ENCODE data around the gene PPP1R8.
"Not testable (repeated sequence)": the region's sequence is repeated elsewhere in the genome, so short reads cannot be mapped to it uniquely, and the experiment has no call there.

Gene PPP1R8

DNA sequence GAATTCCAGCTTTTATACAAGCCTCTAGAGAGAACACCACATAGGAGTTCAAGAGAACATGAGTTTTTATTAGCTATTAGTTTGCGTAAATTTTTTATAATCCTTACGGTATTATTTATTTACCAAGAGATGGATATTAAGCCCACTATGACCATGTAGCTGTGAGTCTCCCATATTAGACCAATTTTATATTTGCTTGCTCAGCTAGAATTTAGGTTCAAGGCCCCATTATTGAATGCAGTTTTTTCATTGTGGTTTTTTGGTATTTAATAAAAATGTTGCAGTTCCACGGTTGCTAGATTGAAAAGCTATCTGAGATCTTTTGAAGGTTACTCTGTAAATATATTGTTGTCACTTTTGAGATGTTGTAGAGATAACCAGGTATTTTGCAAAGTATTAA is 2.9 kb downstream of the PPP1R8 start:
- Histone ChIP-seq H3K27ac (ENCODE audit: low read depth, low read length, severe bottlenecking) (no peak overlapping the region), H3K4me3 (ENCODE audit: extremely low read depth, insufficient read depth, low read length, poor library complexity, severe bottlenecking) (no peak overlapping the region), H3K4me1 (ENCODE audit: control insufficient read depth, insufficient read depth, low read length, poor library complexity, severe bottlenecking) (peaks cover 12% of the 10 kb centered on the region), H3K9me3 (ENCODE audit: control insufficient read depth, low read length) (peaks cover 3% of the 10 kb centered on the region), H3K36me3 (ENCODE audit: control insufficient read depth, insufficient read depth, low read length) (peaks cover 58% of the 10 kb centered on the region)
- WGBS, 2 experiments (ENCODE audit: insufficient coverage in 2 of 2) = 94 to 95% methylated on average over 1 of the region's 3 CpGs

- H3K27ac ChIP-seq (ENCODE audit: low read depth, low read length, severe bottlenecking) = no peak overlapping the region
- no peak overlapping the region for H3K4me3 ChIP-seq (ENCODE audit: extremely low read depth, insufficient read depth, low read length, poor library complexity, severe bottlenecking)
- H3K36me3 ChIP-seq (ENCODE audit: control insufficient read depth, insufficient read depth, low read length) = peaks cover 74% of the 10 kb centered on the region
- H3K4me1 ChIP-seq (ENCODE audit: control insufficient read depth, insufficient read depth, low read length, poor library complexity, severe bottlenecking) = peaks cover 12% of the 10 kb centered on the region
- peaks cover 3% of the 10 kb centered on the region for H3K9me3 ChIP-seq (ENCODE audit: control insufficient read depth, low read length)
Observed at GRCh38 chr1:27835046-27835445, 4.5 kb downstream of the PPP1R8 start.

- Histone ChIP-seq H3K4me3 (ENCODE audit: extremely low read depth, insufficient read depth, low read length, poor library complexity, severe bottlenecking) (no peak overlapping the region), H3K4me1 (ENCODE audit: control insufficient read depth, insufficient read depth, low read length, poor library complexity, severe bottlenecking) (peaks cover 12% of the 10 kb centered on the region), H3K9me3 (ENCODE audit: control insufficient read depth, low read length) (peaks cover 3% of the 10 kb centered on the region), H3K27ac (ENCODE audit: low read depth, low read length, severe bottlenecking) (no peak overlapping the region), H3K36me3 (ENCODE audit: control insufficient read depth, insufficient read depth, low read length) (peaks cover 78% of the 10 kb centered on the region)
- WGBS, 2 experiments (ENCODE audit: insufficient coverage in 2 of 2) = no CpG with 5 or more reads among the region's 1 CpG
Observed at GRCh38 chr1:27835501-27835900, 4.9 kb downstream of the PPP1R8 start.

DNA sequence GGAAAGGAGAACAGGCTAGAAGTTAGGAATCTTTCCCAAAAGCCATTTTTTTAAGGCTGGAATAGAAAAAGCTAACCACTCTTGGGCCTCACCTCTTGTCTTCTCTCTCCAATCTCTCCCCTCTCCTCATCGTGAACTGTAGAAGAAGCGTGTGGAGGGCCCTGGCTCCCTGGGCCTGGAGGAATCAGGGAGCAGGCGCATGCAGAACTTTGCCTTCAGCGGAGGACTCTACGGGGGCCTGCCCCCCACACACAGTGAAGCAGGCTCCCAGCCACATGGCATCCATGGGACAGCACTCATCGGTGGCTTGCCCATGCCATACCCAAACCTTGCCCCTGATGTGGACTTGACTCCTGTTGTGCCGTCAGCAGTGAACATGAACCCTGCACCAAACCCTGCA is 19.4 kb downstream of the PPP1R8 start:
- Histone ChIP-seq H3K36me3 (ENCODE audit: control insufficient read depth, insufficient read depth, low read length) (peaks cover 70% of the 10 kb centered on the region), H3K9me3 (ENCODE audit: control insufficient read depth, low read length) (peaks cover 6% of the 10 kb centered on the region), H3K4me3 (ENCODE audit: extremely low read depth, insufficient read depth, low read length, poor library complexity, severe bottlenecking) (no peak overlapping the region), H3K4me1 (ENCODE audit: control insufficient read depth, insufficient read depth, low read length, poor library complexity, severe bottlenecking) (no peaks in the 10 kb centered on the region), H3K27ac (ENCODE audit: low read depth, low read length, severe bottlenecking) (no peak overlapping the region)
- WGBS, 2 experiments (ENCODE audit: insufficient coverage in 2 of 2) = 99 to 100% methylated on average over 2 to 7 of the region's 7 CpGs

DNA sequence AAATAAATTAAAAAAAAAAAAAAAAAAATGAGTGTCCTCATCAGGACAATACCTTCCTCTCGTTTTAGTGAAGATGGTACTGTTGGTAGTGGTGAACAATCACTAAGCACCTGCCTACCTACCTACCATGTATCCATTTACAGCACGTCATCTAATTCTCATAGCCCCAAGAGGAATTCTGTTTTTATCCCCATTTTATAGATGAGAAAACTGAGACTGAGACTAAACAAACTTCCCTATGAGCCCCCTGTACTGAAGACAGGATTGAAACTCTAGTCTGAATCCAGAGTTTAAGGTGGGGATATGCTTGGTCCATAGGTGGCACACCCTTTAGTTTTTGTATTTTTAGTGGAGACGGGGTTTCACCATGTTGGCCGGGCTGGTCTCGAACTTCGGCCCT is 24.5 kb downstream of the PPP1R8 start:
- H3K27ac ChIP-seq (ENCODE audit: low read depth, low read length, severe bottlenecking) = no peak overlapping the region
- H3K36me3 ChIP-seq (ENCODE audit: control insufficient read depth, insufficient read depth, low read length) = peaks cover 19% of the 10 kb centered on the region
- WGBS, 2 experiments (ENCODE audit: insufficient coverage in 2 of 2) = 96 to 100% methylated on average over 4 of the region's 6 CpGs
- H3K9me3 ChIP-seq (ENCODE audit: control insufficient read depth, low read length) = peaks cover 6% of the 10 kb centered on the region
- H3K4me1 ChIP-seq (ENCODE audit: control insufficient read depth, insufficient read depth, low read length, poor library complexity, severe bottlenecking) = no peaks in the 10 kb centered on the region
- H3K4me3 ChIP-seq (ENCODE audit: extremely low read depth, insufficient read depth, low read length, poor library complexity, severe bottlenecking) = no peak overlapping the region

- H3K4me3 ChIP-seq (ENCODE audit: extremely low read depth, insufficient read depth, low read length, poor library complexity, severe bottlenecking) = no peak overlapping the region
- H3K4me1 ChIP-seq (ENCODE audit: control insufficient read depth, insufficient read depth, low read length, poor library complexity, severe bottlenecking) = no peaks in the 10 kb centered on the region
- peaks cover 2% of the 10 kb centered on the region for H3K36me3 ChIP-seq (ENCODE audit: control insufficient read depth, insufficient read depth, low read length)
- no peak overlapping the region for H3K27ac ChIP-seq (ENCODE audit: low read depth, low read length, severe bottlenecking)
- H3K9me3 ChIP-seq (ENCODE audit: control insufficient read depth, low read length) = peaks cover under 1% of the 10 kb centered on the region
- WGBS, 2 experiments (ENCODE audit: insufficient coverage in 2 of 2) = 77 to 81% methylated on average over 8 of the region's 12 CpGs
Observed at GRCh38 chr1:27856561-27857343, 26.2 kb downstream of the PPP1R8 start.

DNA sequence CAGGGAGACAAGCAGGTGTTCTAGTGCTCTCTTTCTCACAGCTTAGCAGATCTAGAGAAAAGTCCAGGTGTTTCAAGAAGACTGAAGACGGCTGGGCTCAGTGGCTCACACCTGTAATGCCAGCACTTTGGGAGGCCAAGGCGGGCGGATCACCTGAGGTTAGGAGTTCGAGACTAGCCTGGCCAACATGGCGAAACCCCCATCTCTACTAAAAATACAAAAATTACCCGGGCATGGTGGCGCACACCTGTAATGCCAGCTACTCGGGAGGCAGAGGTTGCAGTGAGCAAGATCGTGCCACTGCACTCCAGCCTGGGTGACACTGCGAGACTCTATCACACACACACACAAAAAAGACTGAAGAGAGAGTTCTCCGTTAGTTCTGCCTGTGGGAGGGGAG is 27.0 kb downstream of the PPP1R8 start:
- not testable (repeated sequence) for H3K4me1 ChIP-seq (ENCODE audit: control insufficient read depth, insufficient read depth, low read length, poor library complexity, severe bottlenecking); H3K4me3 ChIP-seq (ENCODE audit: extremely low read depth, insufficient read depth, low read length, poor library complexity, severe bottlenecking); H3K36me3 ChIP-seq (ENCODE audit: control insufficient read depth, insufficient read depth, low read length); H3K9me3 ChIP-seq (ENCODE audit: control insufficient read depth, low read length); H3K27ac ChIP-seq (ENCODE audit: low read depth, low read length, severe bottlenecking)
- WGBS, 2 experiments (ENCODE audit: insufficient coverage in 2 of 2) = 88 to 96% methylated on average over 4 to 5 of the region's 11 CpGs

DNA sequence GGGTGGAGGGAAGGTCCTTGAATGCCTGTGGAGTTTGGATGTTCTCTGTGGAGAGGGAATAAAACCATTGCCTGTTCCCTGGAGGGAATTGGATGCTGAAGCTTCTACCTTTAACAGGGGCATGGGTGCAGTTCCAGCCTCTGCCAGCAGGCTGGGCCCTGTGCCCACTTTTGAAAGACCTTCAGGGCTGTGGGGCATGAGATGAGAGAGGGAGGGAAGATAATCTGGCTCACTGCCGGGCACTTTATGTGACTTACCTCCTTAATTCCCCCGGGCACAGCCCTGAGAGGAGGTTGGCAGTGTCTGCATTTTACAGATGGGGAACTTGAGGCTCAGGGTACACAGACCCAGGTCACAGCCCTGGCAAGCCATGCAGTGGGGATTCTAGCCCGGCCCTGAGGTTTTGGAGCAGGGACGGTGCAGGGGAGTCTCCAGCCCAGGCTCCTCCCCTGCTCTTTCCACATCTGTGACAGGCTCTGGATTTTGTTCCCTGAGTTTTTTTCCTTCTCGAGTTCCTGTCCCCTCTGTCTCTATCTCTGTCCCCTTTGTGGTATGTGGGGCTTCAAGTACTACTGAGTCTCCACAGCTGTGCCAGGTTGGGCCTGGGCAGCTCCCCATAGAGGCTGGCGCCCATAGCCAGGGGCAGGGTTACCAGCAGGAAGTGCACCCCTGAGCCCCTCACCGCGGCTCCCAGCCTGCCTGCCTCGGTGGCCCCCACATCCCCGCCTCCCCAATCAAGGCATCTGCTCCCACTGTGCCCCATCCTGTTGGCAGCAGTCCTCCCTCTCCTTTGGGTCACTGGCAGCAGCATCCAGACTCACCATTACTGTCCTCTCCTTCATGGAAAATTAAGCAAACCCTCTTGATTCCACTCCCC is 27.7 kb downstream of the PPP1R8 start:
- Histone ChIP-seq H3K4me1 (ENCODE audit: control insufficient read depth, insufficient read depth, low read length, poor library complexity, severe bottlenecking) (no peaks in the 10 kb centered on the region), H3K27ac (ENCODE audit: low read depth, low read length, severe bottlenecking) (no peak overlapping the region), H3K9me3 (ENCODE audit: control insufficient read depth, low read length) (no peaks in the 10 kb centered on the region), H3K36me3 (ENCODE audit: control insufficient read depth, insufficient read depth, low read length) (no peaks in the 10 kb centered on the region), H3K4me3 (ENCODE audit: extremely low read depth, insufficient read depth, low read length, poor library complexity, severe bottlenecking) (no peak overlapping the region)
- WGBS, 2 experiments (ENCODE audit: insufficient coverage in 2 of 2) = 68 to 93% methylated on average over 3 to 9 of the region's 10 CpGs

GRCh38 chr1:27858949-27859576 is 28.5 kb downstream of the PPP1R8 start:
- no peaks in the 10 kb centered on the region for H3K36me3 ChIP-seq (ENCODE audit: control insufficient read depth, insufficient read depth, low read length)
- WGBS, 2 experiments (ENCODE audit: insufficient coverage in 2 of 2) = 86% methylated on average over 12 to 14 of the region's 14 CpGs
- H3K4me3 ChIP-seq (ENCODE audit: extremely low read depth, insufficient read depth, low read length, poor library complexity, severe bottlenecking) = no peak overlapping the region
- no peaks in the 10 kb centered on the region for H3K9me3 ChIP-seq (ENCODE audit: control insufficient read depth, low read length)
- no peaks in the 10 kb centered on the region for H3K4me1 ChIP-seq (ENCODE audit: control insufficient read depth, insufficient read depth, low read length, poor library complexity, severe bottlenecking)
- H3K27ac ChIP-seq (ENCODE audit: low read depth, low read length, severe bottlenecking) = no peak overlapping the region

GRCh38 chr1:27861436-27861835 is 30.9 kb downstream of the PPP1R8 start:
- Histone ChIP-seq H3K27ac (ENCODE audit: low read depth, low read length, severe bottlenecking) (no peak overlapping the region), H3K4me3 (ENCODE audit: extremely low read depth, insufficient read depth, low read length, poor library complexity, severe bottlenecking) (no peak overlapping the region), H3K4me1 (ENCODE audit: control insufficient read depth, insufficient read depth, low read length, poor library complexity, severe bottlenecking) (no peaks in the 10 kb centered on the region), H3K9me3 (ENCODE audit: control insufficient read depth, low read length) (no peaks in the 10 kb centered on the region), H3K36me3 (ENCODE audit: control insufficient read depth, insufficient read depth, low read length) (no peaks in the 10 kb centered on the region)
- WGBS, 2 experiments (ENCODE audit: insufficient coverage in 2 of 2) = 98% methylated on average over 6 to 8 of the region's 10 CpGs

Measured in mesodermal cell (in vitro differentiated cells).